H9 (cell line): ENCODE data around the gene FUT2. TPM values are rescaled to one million over a fixed set of nuclear protein-coding genes. Genes with fewer than 3 reads are reported as not detected.

ENCODE experiments used
- DNase-seq: peaks from one replicate; pipeline ENCODE4 v3.0.0-alpha.2; 2017
- H2AFZ ChIP-seq: one replicate; pipeline ENCODE4 v1.6.1; 2013; ENCODE audit warnings: mild to moderate bottlenecking, low read length, control low read depth, moderate library complexity
- H2AK5ac ChIP-seq: 2 replicates; pipeline ENCODE4 v1.6.1; 2013; ENCODE audit warnings: low read length, control low read depth, mixed read lengths; ENCODE audit not compliant: insufficient read length
- H2BK120ac ChIP-seq: one replicate; pipeline ENCODE4 v1.6.1; 2013; ENCODE audit warnings: low read depth, mild to moderate bottlenecking, low read length, control low read depth, inconsistent platforms; ENCODE audit not compliant: poor library complexity, severe bottlenecking
- H2BK12ac ChIP-seq: 2 replicates; pipeline ENCODE4 v1.6.1; 2013; ENCODE audit warnings: low read length, control low read depth, mixed read lengths, low read depth; ENCODE audit not compliant: insufficient read length
- H2BK15ac ChIP-seq: 2 replicates; pipeline ENCODE4 v1.6.1; 2013; ENCODE audit warnings: low read depth, low read length, control low read depth
- H2BK20ac ChIP-seq: one replicate; pipeline ENCODE4 v1.6.1; 2013; ENCODE audit warnings: low read depth, mild to moderate bottlenecking, low read length, control low read depth, inconsistent platforms; ENCODE audit not compliant: poor library complexity, severe bottlenecking
- H2BK5ac ChIP-seq: 2 replicates; pipeline ENCODE4 v1.6.1; 2013; ENCODE audit warnings: low read length, control low read depth, mixed read lengths; ENCODE audit not compliant: insufficient read length
- H3K14ac ChIP-seq: 2 replicates; pipeline ENCODE4 v1.6.1; 2013; ENCODE audit warnings: low read length, control low read depth; ENCODE audit not compliant: insufficient read depth
- H3K18ac ChIP-seq: 2 replicates; pipeline ENCODE4 v1.6.1; 2013; ENCODE audit warnings: low read depth, mild to moderate bottlenecking, mixed read lengths, low read length, control low read depth; ENCODE audit not compliant: insufficient read length
- H3K23ac ChIP-seq: 2 replicates; pipeline ENCODE4 v1.6.1; 2013; ENCODE audit warnings: low read length, control low read depth, mixed read lengths, low read depth; ENCODE audit not compliant: insufficient read length
- H3K23me2 ChIP-seq: 2 replicates; pipeline ENCODE4 v1.6.1; 2013; ENCODE audit warnings: low read depth, mild to moderate bottlenecking, mixed read lengths, low read length, control low read depth; ENCODE audit not compliant: insufficient read length, poor library complexity, severe bottlenecking
- H3K27ac ChIP-seq: 2 replicates; pipeline ENCODE4 v1.5.1; 2013; ENCODE audit warnings: low read length, control low read depth, mixed read lengths, low read depth; ENCODE audit not compliant: insufficient read length
- H3K27me3 ChIP-seq: 2 replicates; pipeline ENCODE4 v1.6.1; 2013; ENCODE audit warnings: low read length, control low read depth, inconsistent platforms; ENCODE audit not compliant: insufficient read depth
- H3K4ac ChIP-seq: 2 replicates; pipeline ENCODE4 v1.6.1; 2013; ENCODE audit warnings: low read depth, mild to moderate bottlenecking, control low read depth, inconsistent platforms, low read length, moderate library complexity
- H3K4me1 ChIP-seq: 2 replicates; pipeline ENCODE4 v1.6.1; 2013; ENCODE audit warnings: low read length, control low read depth, inconsistent platforms; ENCODE audit not compliant: insufficient read depth
- H3K4me2 ChIP-seq: 2 replicates; pipeline ENCODE4 v1.6.1; 2013; ENCODE audit warnings: low read length, control low read depth, mixed read lengths; ENCODE audit not compliant: insufficient read length, insufficient read depth
- H3K56ac ChIP-seq: 2 replicates; pipeline ENCODE4 v1.6.1; 2013; ENCODE audit warnings: low read depth, mild to moderate bottlenecking, mixed read lengths, low read length, control low read depth; ENCODE audit not compliant: insufficient read length
- H3K79me1 ChIP-seq: 2 replicates; pipeline ENCODE4 v1.6.1; 2013; ENCODE audit warnings: low read depth, mild to moderate bottlenecking, moderate library complexity, low read length, control low read depth, inconsistent platforms; ENCODE audit not compliant: insufficient read depth, poor library complexity, severe bottlenecking
- H3K79me2 ChIP-seq: 2 replicates; pipeline ENCODE4 v1.6.1; 2013; ENCODE audit warnings: low read length, control low read depth, inconsistent platforms; ENCODE audit not compliant: insufficient read depth
- H3K9ac ChIP-seq: 2 replicates; pipeline ENCODE4 v1.6.1; 2013; ENCODE audit warnings: low read length, control low read depth, mixed read lengths; ENCODE audit not compliant: insufficient read length; ENCODE audit errors: extremely low read depth
- H3K9me3 ChIP-seq: one replicate; pipeline ENCODE4 v1.6.1; 2013; ENCODE audit warnings: low read depth, low read length, inconsistent platforms; ENCODE audit not compliant: control insufficient read depth
- H3T11ph ChIP-seq: one replicate; pipeline ENCODE4 v1.6.1; 2013; ENCODE audit warnings: mild to moderate bottlenecking, low read length, control low read depth, inconsistent platforms
- H4K20me1 ChIP-seq: one replicate; pipeline ENCODE4 v1.6.1; 2013; ENCODE audit not compliant: control insufficient read depth, insufficient read length, insufficient read depth
- H4K5ac ChIP-seq: 2 replicates; pipeline ENCODE4 v1.6.1; 2013; ENCODE audit warnings: low read depth, mild to moderate bottlenecking, mixed read lengths, low read length, control low read depth; ENCODE audit not compliant: insufficient read length
- H4K8ac ChIP-seq: replicated peaks from 2 replicates; pipeline ENCODE4 v1.6.1; 2013; ENCODE audit warnings: low read length, control low read depth, mixed read lengths, low read depth; ENCODE audit not compliant: insufficient read length
- H4K91ac ChIP-seq: 2 replicates; pipeline ENCODE4 v1.6.1; 2013; ENCODE audit warnings: low read depth, mild to moderate bottlenecking, moderate library complexity, mixed read lengths, low read length, control low read depth; ENCODE audit not compliant: insufficient read length
- H3K27ac Mint-ChIP-seq, 3 experiments: 2 replicates in 2 of 3; 3 replicates in 1 of 3; pipeline ENCODE4 v1.8.0; 2020 to 2021; ENCODE audit warnings: mixed read lengths in 3 of 3, mild to moderate bottlenecking in 1 of 3, moderate library complexity in 1 of 3
- H3K27me3 Mint-ChIP-seq: 2 replicates; pipeline ENCODE4 v1.8.0; 2021; ENCODE audit warnings: low read depth, mild to moderate bottlenecking, moderate library complexity, mixed read lengths
- H3K36me3 Mint-ChIP-seq, 3 experiments: 2 replicates in 2 of 3; 3 replicates in 1 of 3; pipeline ENCODE4 v1.8.0; 2020 to 2021; ENCODE audit warnings: low read depth in 3 of 3, mixed read lengths in 3 of 3; ENCODE audit not compliant: insufficient read depth in 1 of 3
- H3K4me1 Mint-ChIP-seq, 2 experiments: 2 replicates each; pipeline ENCODE4 v1.8.0; 2020; ENCODE audit warnings: mixed read lengths in 2 of 2
- H3K4me3 Mint-ChIP-seq, 2 experiments: 2 replicates in 1 of 2; 3 replicates in 1 of 2; pipeline ENCODE4 v1.8.0; 2020 to 2021; ENCODE audit warnings: mild to moderate bottlenecking in 2 of 2, mixed read lengths in 2 of 2, moderate library complexity in 1 of 2
- H3K9me3 Mint-ChIP-seq, 2 experiments: 2 replicates in 1 of 2; 3 replicates in 1 of 2; pipeline ENCODE4 v1.8.0; 2020; ENCODE audit warnings: mild to moderate bottlenecking in 2 of 2, mixed read lengths in 2 of 2, moderate library complexity in 1 of 2
- CTCF ChIP-seq: fragments of 200-600 bp; sonication (generic); conservative IDR thresholded peaks from 3 replicates; pipeline ENCODE4 v1.8.0; 2021; ENCODE audit warnings: antibody characterized with exemption, mild to moderate bottlenecking
- WGBS: extraction: QIAGEN DNeasy Blood & Tissue Kit; methylation state at CpG from one replicate; pipeline ENCODE4 v1.1.7; 2013; ENCODE audit warnings: missing lambda C conversion rate, low lambda C conversion rate, mixed read lengths; ENCODE audit not compliant: insufficient read length; ENCODE audit errors: extremely low coverage; 5-methylcytosine and 5-hydroxymethylcytosine counted together
- total RNA-seq: library from RNA; stranded (reverse); gene quantifications from 2 replicates; pipeline ENCODE4 v1.2.1, GENCODE V29; 2021

Gene FUT2
- total RNA-seq, 1 experiment from 2014 or later = 11.4 TPM

GRCh38 chr19:48698046-48698445 is 2.3 kb downstream of the FUT2 start:
- peaks cover 14% of the 10 kb centered on the region for H3K23me2 ChIP-seq
- H2BK120ac ChIP-seq = no peak overlapping the region
- no peak overlapping the region for H3K9ac ChIP-seq
- no peak overlapping the region for H4K8ac ChIP-seq
- no peak overlapping the region for H2BK5ac ChIP-seq
- Mint-ChIP-seq H3K27me3 (no peaks in the 10 kb centered on the region; the same call in 1 of the 2 replicates), H3K4me1 (peaks cover 9 to 12% of the 10 kb centered on the region in 2 experiments), H3K9me3 (peaks cover 0 to 4% of the 10 kb centered on the region in 2 experiments; a peak in 2 of 5 replicates), H3K27ac (peak overlapping the region in 1 of 3 experiments; percentile 34; a peak in 1 of 7 replicates), H3K4me3 (peak overlapping the region; percentile 40 to 54; a peak in 2 of 5 replicates), H3K36me3 (peaks cover 11 to 20% (median 12%) of the 10 kb centered on the region in 3 experiments)
- no peak overlapping the region for H3T11ph ChIP-seq
- no peaks in the 10 kb centered on the region for H3K27me3 ChIP-seq
- no peak overlapping the region for H3K23ac ChIP-seq
- H3K14ac ChIP-seq = no peak overlapping the region
- no peak overlapping the region for H3K27ac ChIP-seq
- H3K4me1 ChIP-seq = peaks cover 2% of the 10 kb centered on the region; the same call in 1 of the 2 replicates
- no peak overlapping the region for H3K18ac ChIP-seq
- H2BK20ac ChIP-seq = no peak overlapping the region
- H3K79me2 ChIP-seq = no peaks in the 10 kb centered on the region
- H2BK15ac ChIP-seq = peak overlapping the region; percentile 96
- no peak overlapping the region for H3K56ac ChIP-seq
- no peak overlapping the region for H2AFZ ChIP-seq
- no peak overlapping the region for H3K4ac ChIP-seq
- no peak overlapping the region for H2BK12ac ChIP-seq
- H4K91ac ChIP-seq = no peak overlapping the region
- no peak overlapping the region for H2AK5ac ChIP-seq
- H3K9me3 ChIP-seq = no peaks in the 10 kb centered on the region
- DNase-seq = no peak
- no peak overlapping the region for H3K4me2 ChIP-seq
- no peaks in the 10 kb centered on the region for H4K20me1 ChIP-seq
- H4K5ac ChIP-seq = no peak overlapping the region
- no peak for TF ChIP-seq CTCF
- H3K79me1 ChIP-seq = no peaks in the 10 kb centered on the region
- WGBS = no CpG with 5 or more reads among the region's 4 CpGs
